Upper lobe of right lung (tissue), 1 donor: ENCODE data around the gene GTPBP2. TPM values are rescaled to one million over a fixed set of nuclear protein-coding genes. Genes with fewer than 3 reads are reported as not detected.
"Not testable (repeated sequence)": the region's sequence is repeated elsewhere in the genome, so short reads cannot be mapped to it uniquely, and the experiment has no call there.

Experiments
- ATAC-seq: fragments of 200-7000 bp; cut with Tn5 transposase; one replicate; pipeline ENCODE4 v1.9.1; 2020; ENCODE audit warnings: mild to moderate bottlenecking, moderate library complexity
- DNase-seq: peaks from one replicate; pipeline ENCODE4 v3.0.0-alpha.2; 2020
- H3K27ac ChIP-seq: fragments of 200-600 bp; one replicate; pipeline ENCODE4 v1.8.0; 2022
- H3K27me3 ChIP-seq: fragments of 200-600 bp; one replicate; pipeline ENCODE4 v1.8.0; 2022; ENCODE audit warnings: mild to moderate bottlenecking
- H3K36me3 ChIP-seq: fragments of 200-600 bp; one replicate; pipeline ENCODE4 v1.8.0; 2022
- H3K4me1 ChIP-seq: fragments of 200-600 bp; one replicate; pipeline ENCODE4 v1.8.0; 2022
- H3K4me3 ChIP-seq: fragments of 200-600 bp; one replicate; pipeline ENCODE4 v1.8.0; 2022; ENCODE audit warnings: mild to moderate bottlenecking
- H3K9me3 ChIP-seq: fragments of 200-600 bp; one replicate; pipeline ENCODE4 v1.8.0; 2022
- intact Hi-C: fragments of 100-400 bp; cut with DNase I; formaldehyde crosslinking; loops from one replicate; pipeline ENCODE4 v1.11.0; 2022
- total RNA-seq: library from RNA; stranded (reverse); fragmentation: NEBNext Ultra II Directional; extraction: Animal tissue kit (Norgen Biotek cat#: 25700); gene quantifications from one replicate; pipeline ENCODE4 v1.2.1, GENCODE V29; 2021
- TF ChIP-seq, protein P1 (sequence below): fragments of 200-600 bp; IDR thresholded peaks from one replicate; pipeline ENCODE4 v1.8.0; 2022; ENCODE audit warnings: antibody characterized with exemption
- donor health status: DM: no; HTN: yes; CAD: no; lungs with severe emphysema.

Gene GTPBP2
- total RNA-seq, 1 donor from 2014 or later, result 85.7 TPM

DNA sequence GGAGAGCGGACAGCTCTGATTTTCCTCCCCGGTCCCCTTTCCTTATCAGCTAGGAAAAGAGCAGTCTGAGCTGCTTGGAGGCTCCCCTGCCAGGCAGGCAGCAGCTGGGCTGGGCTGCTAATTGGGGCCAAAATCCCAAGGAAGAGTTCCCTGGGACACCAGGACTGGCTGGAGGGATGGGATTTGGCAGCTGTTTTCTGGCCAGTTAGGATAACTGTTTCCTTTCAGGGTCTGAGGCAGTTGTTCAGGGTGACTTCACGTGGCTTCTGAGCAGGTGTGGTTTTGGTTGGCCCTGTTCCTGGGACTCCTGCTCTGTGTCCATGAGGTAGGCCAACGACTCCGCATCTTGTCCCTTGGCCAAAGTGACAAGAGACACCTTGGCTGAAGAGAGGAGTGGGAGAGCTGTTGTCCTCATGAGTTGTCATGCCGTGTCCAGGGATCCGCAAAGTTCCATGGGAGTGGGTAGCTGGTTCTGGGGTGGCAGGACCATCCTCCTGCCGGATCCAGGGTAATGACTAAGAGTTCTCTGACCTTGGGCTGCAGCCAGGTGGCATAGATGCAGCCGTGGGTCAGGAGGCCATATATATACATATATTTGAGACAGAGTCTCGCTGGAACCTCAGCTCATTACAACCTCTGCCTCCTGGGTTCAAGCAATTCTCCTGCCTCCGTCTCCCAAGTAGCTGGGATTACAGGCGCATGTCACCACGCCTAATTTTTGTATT, 37.3 kb upstream of the GTPBP2 start:
- no peak for DNase-seq
- Histone ChIP-seq H3K4me1 (peaks cover 32% of the 10 kb centered on the region), H3K9me3 (no peaks in the 10 kb centered on the region), H3K36me3 (peaks cover 10% of the 10 kb centered on the region), H3K27me3 (no peaks in the 10 kb centered on the region), H3K4me3 (no peak overlapping the region), H3K27ac (no peak overlapping the region)
- intact Hi-C loops, result loop anchor here (10.0 kb wide), 2 partner anchors 98 to 418 kb away; no protein-coding TSS in a partner anchor
- TF ChIP-seq, protein P1, sequence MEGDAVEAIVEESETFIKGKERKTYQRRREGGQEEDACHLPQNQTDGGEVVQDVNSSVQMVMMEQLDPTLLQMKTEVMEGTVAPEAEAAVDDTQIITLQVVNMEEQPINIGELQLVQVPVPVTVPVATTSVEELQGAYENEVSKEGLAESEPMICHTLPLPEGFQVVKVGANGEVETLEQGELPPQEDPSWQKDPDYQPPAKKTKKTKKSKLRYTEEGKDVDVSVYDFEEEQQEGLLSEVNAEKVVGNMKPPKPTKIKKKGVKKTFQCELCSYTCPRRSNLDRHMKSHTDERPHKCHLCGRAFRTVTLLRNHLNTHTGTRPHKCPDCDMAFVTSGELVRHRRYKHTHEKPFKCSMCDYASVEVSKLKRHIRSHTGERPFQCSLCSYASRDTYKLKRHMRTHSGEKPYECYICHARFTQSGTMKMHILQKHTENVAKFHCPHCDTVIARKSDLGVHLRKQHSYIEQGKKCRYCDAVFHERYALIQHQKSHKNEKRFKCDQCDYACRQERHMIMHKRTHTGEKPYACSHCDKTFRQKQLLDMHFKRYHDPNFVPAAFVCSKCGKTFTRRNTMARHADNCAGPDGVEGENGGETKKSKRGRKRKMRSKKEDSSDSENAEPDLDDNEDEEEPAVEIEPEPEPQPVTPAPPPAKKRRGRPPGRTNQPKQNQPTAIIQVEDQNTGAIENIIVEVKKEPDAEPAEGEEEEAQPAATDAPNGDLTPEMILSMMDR, result no peak
- no peak for ATAC-seq

DNA sequence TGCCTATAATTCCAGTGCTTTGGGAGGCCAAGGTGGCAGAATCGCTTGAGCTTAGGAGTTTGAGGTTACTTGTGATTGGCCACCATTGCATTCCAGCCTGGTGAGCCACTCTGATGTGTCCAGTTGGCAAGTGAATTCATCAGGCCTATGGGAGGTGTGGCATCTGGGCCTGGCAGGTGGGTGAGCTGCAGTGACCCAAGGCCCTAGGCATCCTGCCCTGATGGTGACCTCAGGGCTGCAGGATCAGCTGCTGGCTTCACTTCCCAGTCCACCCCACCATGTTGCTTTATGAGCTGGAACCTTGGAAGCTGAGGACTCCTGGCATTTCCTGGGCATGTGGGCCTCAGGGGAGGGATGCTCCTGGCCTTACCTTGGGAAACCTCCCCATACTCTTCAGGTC, 36.3 kb upstream of the GTPBP2 start:
- DNase-seq (no peak), ATAC-seq (no peak)
- no peak overlapping the region for H3K4me3 ChIP-seq
- peaks cover under 1% of the 10 kb centered on the region for H3K36me3 ChIP-seq
- intact Hi-C loops, result loop anchor here (10.0 kb wide), 2 partner anchors 99 to 419 kb away; no protein-coding TSS in a partner anchor
- TF ChIP-seq, protein P1, result no peak
- H3K9me3 ChIP-seq, result no peaks in the 10 kb centered on the region
- no peaks in the 10 kb centered on the region for H3K27me3 ChIP-seq
- peaks cover 32% of the 10 kb centered on the region for H3K4me1 ChIP-seq
- H3K27ac ChIP-seq, result no peak overlapping the region

DNA sequence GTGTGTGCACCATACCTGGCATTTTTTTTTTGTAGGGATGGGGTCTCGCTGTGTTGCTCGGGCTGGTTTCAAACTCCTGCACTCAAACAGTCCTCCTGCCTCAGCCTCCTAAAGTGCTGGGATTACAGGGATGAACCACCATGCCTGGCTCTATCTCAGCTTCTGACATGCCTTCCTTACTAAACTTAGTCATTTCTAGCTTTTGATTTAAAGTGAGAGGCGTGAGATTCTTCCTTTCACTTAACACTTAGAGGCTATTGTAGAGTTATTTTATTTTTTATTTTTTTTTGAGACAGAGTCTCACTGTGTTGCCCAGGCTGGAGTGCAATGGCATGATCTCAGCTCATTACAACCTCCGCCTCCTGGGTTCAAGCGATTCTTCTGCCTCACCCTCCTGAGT, 33.9 kb upstream of the GTPBP2 start:
- not testable (repeated sequence) for H3K4me1 ChIP-seq, DNase-seq, ATAC-seq, H3K4me3 ChIP-seq, H3K27ac ChIP-seq, H3K9me3 ChIP-seq, H3K36me3 ChIP-seq, H3K27me3 ChIP-seq
- intact Hi-C loops, result loop anchor here (10.0 kb wide), 2 partner anchors 102 to 422 kb away; no protein-coding TSS in a partner anchor

DNA sequence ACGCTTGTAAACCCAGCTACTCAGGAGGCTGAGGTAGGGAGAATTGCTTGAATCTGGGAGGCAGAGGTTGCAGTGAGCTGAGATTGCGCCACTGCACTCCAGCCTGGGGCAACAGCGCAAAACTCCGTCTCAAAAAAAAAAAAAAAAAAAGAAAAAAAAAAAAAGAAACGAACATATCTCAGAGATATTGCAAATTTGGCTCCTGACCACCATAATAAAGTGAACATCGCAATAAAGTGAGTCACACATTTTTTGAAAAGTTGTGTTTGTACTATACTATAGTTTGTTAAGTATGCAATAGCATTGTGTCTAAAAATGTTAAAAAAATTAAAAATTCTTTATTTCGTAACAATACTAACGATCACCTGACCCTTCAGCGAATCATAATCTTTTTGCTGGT, 29.1 kb upstream of the GTPBP2 start:
- ATAC-seq (no peak), DNase-seq (no peak)
- Histone ChIP-seq H3K9me3 (no peaks in the 10 kb centered on the region), H3K27me3 (no peaks in the 10 kb centered on the region), H3K4me3 (no peak overlapping the region), H3K27ac (no peak overlapping the region), H3K36me3 (no peaks in the 10 kb centered on the region), H3K4me1 (no peaks in the 10 kb centered on the region)
- TF ChIP-seq, protein P1, result no peak
- intact Hi-C loops, result no loop called here

DNA sequence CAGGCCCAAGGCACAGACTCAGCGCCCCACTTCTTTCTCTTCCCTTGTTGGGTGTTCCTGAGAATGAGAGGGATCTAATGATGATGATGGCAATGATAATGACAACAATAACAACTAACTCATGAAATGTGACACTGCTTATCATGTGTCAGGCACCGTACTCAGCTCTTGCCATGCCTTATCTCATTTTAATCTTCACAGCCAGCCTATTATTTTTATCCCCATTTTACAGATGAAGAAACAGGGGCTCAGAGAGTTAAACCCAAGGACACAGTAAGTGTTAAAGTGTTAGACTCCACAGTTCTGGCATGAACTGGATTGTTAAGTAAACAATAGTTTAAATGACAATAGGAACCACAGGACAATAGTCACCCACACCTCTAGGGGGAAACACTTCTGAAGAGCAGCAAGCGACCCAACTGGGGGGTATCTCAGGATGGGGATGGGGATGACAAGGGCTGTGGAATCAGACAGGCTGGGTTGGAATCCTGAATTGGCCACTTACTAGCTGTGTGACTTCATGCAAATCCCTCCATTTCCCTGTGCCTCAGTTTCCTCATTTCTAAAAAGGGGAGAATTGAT, 28.2 kb upstream of the GTPBP2 start:
- Histone ChIP-seq H3K36me3 (no peaks in the 10 kb centered on the region), H3K4me3 (no peak overlapping the region), H3K4me1 (no peaks in the 10 kb centered on the region), H3K27me3 (no peaks in the 10 kb centered on the region), H3K9me3 (no peaks in the 10 kb centered on the region), H3K27ac (no peak overlapping the region)
- no peak for DNase-seq
- intact Hi-C loops, result no loop called here
- no peak for ATAC-seq
- TF ChIP-seq, protein P1, result no peak

DNA sequence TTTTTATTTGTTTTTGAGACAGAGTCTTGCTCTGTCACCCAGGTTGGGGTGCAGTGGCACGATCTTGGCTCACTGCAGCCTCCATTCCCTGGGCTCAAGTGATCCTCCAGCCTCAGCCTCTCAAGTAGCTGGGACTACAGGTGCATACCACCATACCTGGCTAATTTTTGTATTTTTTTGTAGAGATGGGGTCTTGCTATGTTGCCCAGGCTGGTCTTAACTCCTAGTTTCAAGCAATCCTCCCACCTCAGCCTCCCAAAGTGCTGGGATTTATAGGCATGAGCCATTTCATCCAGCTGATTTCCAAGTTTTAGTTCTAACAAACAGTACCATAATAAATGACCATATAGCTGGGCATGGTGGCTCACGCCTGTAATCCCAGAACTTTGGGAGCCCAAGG, 23.8 kb upstream of the GTPBP2 start:
- H3K27me3 ChIP-seq, DNase-seq, H3K9me3 ChIP-seq, H3K27ac ChIP-seq, intact Hi-C loops, H3K36me3 ChIP-seq, ATAC-seq, H3K4me3 ChIP-seq, H3K4me1 ChIP-seq: not testable (repeated sequence)
